Measurements from ENCODE around the gene FSIP1.

FSIP1 gene

DNA sequence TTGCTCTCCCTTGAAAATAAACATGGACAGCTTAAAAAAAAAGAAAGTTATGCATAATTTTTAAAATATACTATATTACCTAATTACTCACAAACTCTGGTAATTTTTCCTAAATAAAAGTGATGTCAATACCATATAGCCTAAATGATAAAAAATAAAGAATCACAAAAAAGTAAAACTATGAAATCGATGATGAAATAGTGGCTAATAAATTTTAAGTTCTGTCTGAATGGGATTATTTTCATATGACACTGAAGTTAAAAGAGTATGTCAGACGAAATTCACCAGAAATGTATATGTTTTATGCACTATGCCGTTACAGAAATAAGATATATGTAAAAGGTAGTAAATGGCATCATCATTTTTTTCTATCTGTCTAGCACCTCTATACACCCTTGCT lies 51.4 kb downstream of the FSIP1 start:
- no peak for DNase-seq
- no peak overlapping the region for H3K27ac ChIP-seq
- TF ChIP-seq, protein P1, sequence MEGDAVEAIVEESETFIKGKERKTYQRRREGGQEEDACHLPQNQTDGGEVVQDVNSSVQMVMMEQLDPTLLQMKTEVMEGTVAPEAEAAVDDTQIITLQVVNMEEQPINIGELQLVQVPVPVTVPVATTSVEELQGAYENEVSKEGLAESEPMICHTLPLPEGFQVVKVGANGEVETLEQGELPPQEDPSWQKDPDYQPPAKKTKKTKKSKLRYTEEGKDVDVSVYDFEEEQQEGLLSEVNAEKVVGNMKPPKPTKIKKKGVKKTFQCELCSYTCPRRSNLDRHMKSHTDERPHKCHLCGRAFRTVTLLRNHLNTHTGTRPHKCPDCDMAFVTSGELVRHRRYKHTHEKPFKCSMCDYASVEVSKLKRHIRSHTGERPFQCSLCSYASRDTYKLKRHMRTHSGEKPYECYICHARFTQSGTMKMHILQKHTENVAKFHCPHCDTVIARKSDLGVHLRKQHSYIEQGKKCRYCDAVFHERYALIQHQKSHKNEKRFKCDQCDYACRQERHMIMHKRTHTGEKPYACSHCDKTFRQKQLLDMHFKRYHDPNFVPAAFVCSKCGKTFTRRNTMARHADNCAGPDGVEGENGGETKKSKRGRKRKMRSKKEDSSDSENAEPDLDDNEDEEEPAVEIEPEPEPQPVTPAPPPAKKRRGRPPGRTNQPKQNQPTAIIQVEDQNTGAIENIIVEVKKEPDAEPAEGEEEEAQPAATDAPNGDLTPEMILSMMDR (IDR thresholded peaks at IDR 0.05; ENCODE audit: low read depth, low read length, missing control alignments): no peak
- H3K36me3 ChIP-seq (replicated peaks): no peaks in the 10 kb centered on the region
- no peak overlapping the region for H3K4me3 ChIP-seq (ENCODE audit: low read depth, low read length)
- in situ Hi-C loops (cut with HindIII; ENCODE audit: low pct_ligation_motif_present, low sequenced_read_pairs): no loop called here
- no peaks in the 10 kb centered on the region for H3K27me3 ChIP-seq (replicated peaks)

DNA sequence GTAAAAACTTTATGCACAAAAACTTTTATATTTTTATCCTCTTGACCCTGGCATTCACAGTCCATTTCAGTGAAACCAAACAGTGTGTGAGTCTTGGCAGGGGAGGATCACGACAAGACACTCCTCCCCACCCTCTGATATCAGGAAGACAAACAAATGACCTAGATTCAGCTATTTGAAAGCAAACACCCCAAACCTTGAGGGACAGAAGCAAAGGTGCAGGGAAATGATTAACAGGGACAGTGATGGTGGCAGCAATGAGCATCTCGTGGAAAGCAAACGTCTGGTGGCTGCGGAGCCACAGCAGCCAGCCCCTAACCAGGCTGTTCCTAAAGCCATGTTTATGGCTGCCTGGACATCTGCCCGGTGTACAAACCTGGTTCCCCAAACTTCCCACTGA lies 52.1 kb downstream of the FSIP1 start:
- H3K27me3 ChIP-seq (replicated peaks): no peaks in the 10 kb centered on the region
- no peak for DNase-seq
- H3K36me3 ChIP-seq (replicated peaks): no peaks in the 10 kb centered on the region
- in situ Hi-C loops (cut with HindIII; ENCODE audit: low pct_ligation_motif_present, low sequenced_read_pairs): no loop called here
- no peak overlapping the region for H3K4me3 ChIP-seq (ENCODE audit: low read depth, low read length)
- H3K27ac ChIP-seq: no peak overlapping the region
- TF ChIP-seq, protein P1 (IDR thresholded peaks at IDR 0.05; ENCODE audit: low read depth, low read length, missing control alignments): no peak

DNA sequence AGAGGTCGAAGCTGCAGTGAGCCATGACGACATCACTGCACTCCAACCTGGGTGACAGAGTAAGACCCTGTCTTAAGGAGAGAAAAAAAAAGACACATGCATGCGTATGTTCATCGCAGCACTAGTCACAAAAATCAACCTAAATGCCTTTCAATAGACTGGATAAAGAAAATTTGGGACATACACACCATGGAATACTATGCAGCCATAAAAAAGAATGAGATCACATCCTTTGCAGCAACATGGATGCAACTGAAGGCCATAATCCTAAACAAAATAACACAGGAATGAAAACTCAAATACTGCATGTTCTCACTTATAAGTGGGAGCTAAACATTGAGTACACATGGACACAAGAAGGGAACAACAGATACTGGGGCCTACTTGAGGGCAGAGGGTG lies 53.1 kb downstream of the FSIP1 start:
- in situ Hi-C loops (cut with HindIII; ENCODE audit: low pct_ligation_motif_present, low sequenced_read_pairs): no loop called here
- Histone ChIP-seq H3K27me3 (replicated peaks) (no peaks in the 10 kb centered on the region), H3K27ac (no peak overlapping the region), H3K36me3 (replicated peaks) (no peaks in the 10 kb centered on the region), H3K4me3 (ENCODE audit: low read depth, low read length) (no peak overlapping the region)
- TF ChIP-seq, protein P1 (IDR thresholded peaks at IDR 0.05; ENCODE audit: low read depth, low read length, missing control alignments): no peak
- DNase-seq: no peak

DNA sequence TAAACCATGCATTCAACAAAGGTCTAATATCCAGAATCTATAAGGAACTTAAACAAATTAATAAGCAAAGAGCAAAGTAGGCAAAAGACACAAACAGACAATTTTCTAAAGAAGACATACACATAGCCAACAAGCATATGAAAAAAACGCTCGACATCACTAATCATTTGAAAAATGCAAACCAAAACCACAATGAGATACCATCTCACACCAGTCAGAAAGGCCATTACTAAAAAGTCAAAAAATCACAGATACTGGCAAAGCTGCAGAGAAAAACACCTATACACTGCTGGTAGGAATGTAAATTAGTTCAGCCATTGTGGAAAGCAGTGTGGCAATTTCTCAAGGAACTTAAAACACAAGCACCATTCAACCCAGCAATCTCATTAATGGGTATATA lies 53.8 kb downstream of the FSIP1 start:
- TF ChIP-seq, protein P1 (IDR thresholded peaks at IDR 0.05; ENCODE audit: low read depth, low read length, missing control alignments): no peak
- no peak overlapping the region for H3K27ac ChIP-seq
- no peaks in the 10 kb centered on the region for H3K36me3 ChIP-seq (replicated peaks)
- no peak for DNase-seq
- in situ Hi-C loops (cut with HindIII; ENCODE audit: low pct_ligation_motif_present, low sequenced_read_pairs): no loop called here
- no peak overlapping the region for H3K4me3 ChIP-seq (ENCODE audit: low read depth, low read length)
- H3K27me3 ChIP-seq (replicated peaks): no peaks in the 10 kb centered on the region

DNA sequence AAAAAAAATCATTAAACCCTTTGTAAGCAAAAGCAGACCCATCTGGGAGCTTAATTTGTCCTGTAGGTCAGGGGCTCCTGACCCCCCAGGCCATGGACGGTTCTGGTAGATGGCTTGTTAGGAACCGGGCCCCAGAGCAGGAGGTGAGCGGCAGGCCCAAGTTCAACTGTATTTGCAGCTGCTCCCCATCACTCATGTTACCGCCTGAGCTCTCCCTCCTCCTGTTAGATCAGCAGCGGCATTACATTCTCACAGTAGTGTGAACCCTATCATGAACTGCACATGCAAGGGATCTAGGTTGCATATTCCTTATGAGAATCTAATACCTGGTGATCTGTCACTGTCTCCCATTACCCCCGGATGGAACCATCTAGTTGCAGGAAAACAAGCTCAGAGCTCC lies 60.7 kb downstream of the FSIP1 start:
- in situ Hi-C loops (cut with HindIII; ENCODE audit: low pct_ligation_motif_present, low sequenced_read_pairs): no loop called here
- Histone ChIP-seq H3K27ac (no peak overlapping the region), H3K36me3 (replicated peaks) (no peaks in the 10 kb centered on the region), H3K27me3 (replicated peaks) (no peaks in the 10 kb centered on the region), H3K4me3 (ENCODE audit: low read depth, low read length) (no peak overlapping the region)
- DNase-seq: no peak
- TF ChIP-seq, protein P1 (IDR thresholded peaks at IDR 0.05; ENCODE audit: low read depth, low read length, missing control alignments): no peak

All from brain microvascular endothelial cell (primary cell).